GM18867 (cell line): ENCODE data around the gene ZNHIT1.

Experiments
- ATAC-seq: cut with Tn5 transposase; IDR thresholded peaks from one replicate; pipeline ENCODE4 v1.9.1; 2021; ENCODE audit warnings: mild to moderate bottlenecking, moderate library complexity; ENCODE audit not compliant: unreplicated experiment

Gene ZNHIT1

GRCh38 chr7:101216860-101217387, 1.0 kb upstream of the ZNHIT1 start:
- ATAC-seq: peak; percentile 32

DNA sequence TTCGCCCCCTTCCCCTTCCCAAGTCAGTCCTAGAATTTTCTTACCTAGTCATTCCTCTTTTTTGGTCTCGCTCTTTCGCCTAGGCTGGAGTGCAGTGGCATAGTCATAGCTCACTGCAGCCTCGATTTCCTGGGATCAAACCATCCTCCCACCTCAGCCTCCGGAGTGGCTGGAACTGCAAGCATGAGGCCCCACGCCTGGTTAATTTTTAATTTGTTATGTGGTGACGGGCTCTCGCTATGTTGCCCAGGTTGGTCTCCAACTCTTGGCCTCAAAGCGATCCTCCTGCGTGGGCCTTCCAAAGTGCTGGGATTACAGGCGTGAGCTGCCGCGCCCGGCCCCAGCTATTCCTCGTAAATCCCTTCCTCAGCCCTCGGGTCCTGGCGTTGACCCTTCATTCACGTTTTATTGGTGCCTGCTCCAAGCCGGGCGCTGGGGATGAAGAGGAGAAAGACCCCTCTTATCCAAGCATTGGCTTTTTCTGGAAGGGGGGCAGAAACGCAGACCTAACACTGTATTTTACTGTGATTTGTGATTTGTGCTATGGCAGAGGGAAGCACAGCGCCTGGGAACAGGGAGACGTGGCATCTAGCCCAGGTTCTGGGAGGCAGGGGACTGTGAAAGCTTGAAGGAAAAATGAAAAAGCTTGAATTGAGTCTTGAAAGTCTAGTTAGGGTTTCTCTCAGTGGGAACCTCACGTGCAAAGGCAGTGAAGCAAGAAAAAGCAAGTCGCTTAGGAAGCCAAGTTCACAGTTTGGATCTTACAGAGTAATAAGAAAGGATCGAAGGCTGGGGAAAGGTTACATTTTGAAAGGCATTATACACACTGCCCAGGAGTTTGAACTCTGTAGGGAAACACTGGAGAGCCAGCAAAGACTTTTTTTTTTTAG, 516 bp downstream of the ZNHIT1 start:
- ATAC-seq: no peak

- ATAC-seq: no peak
These were observed 2.3 kb downstream of the ZNHIT1 start for GRCh38 chr7:101220295-101220694.

GRCh38 chr7:101222275-101222830, 4.4 kb downstream of the ZNHIT1 start:
- no peak for ATAC-seq

DNA sequence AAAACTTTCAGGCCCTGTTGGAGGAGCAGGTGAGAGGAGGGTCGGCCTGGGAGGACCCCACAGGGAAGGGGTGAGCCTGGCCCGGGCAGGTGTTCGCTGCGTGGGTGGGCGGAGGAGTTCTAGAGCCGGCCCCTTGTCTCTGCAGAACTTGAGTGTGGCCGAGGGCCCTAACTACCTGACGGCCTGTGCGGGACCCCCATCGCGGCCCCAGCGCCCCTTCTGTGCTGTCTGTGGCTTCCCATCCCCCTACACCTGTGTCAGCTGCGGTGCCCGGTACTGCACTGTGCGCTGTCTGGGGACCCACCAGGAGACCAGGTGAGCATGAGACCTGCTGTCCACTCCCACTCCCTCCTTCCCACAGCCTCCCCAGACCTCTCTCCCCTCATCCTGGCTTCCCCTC, 5.6 kb downstream of the ZNHIT1 start:
- ATAC-seq: no peak

- no peak for ATAC-seq
These were observed 7.7 kb downstream of the ZNHIT1 start for GRCh38 chr7:101225650-101226049.

GRCh38 chr7:101226721-101227120, 8.8 kb downstream of the ZNHIT1 start:
- no peak for ATAC-seq

GRCh38 chr7:101231644-101232043, 13.7 kb downstream of the ZNHIT1 start:
- no peak for ATAC-seq

DNA sequence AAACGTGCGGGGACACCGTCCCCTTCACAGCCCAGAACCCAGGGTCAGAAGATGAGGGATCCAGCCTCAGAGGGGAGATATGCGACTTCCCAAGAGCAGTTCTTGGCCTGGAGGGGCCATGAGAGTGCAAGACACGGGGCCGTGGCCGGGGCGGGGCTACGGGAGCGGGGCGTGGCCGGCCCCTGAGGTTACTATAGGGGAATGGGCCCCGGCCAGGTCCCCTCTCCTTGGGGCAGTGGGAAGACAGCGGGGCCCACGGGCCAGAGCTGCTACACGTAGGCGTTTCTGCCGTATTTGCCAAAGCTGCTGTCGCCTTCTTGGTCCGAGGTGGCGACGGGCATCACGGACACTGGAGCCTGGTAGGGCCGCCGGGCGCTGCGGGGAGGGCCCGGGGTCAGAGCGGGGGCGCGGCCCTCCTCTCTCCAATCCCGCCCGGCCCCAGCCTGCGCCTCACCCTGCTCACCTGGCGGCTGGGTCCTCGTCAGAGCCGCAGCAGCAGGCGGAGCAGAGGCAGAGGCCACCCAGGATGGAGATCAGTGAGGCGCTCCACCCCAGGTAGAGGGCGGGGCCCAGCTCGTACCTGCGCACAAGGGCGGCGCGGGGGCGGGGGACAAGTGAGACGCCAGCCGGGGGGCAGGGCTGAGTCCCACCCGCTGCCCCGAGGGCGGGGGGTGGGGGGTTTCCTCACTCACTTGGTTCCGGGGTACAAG, 14.3 kb downstream of the ZNHIT1 start:
- ATAC-seq: no peak

DNA sequence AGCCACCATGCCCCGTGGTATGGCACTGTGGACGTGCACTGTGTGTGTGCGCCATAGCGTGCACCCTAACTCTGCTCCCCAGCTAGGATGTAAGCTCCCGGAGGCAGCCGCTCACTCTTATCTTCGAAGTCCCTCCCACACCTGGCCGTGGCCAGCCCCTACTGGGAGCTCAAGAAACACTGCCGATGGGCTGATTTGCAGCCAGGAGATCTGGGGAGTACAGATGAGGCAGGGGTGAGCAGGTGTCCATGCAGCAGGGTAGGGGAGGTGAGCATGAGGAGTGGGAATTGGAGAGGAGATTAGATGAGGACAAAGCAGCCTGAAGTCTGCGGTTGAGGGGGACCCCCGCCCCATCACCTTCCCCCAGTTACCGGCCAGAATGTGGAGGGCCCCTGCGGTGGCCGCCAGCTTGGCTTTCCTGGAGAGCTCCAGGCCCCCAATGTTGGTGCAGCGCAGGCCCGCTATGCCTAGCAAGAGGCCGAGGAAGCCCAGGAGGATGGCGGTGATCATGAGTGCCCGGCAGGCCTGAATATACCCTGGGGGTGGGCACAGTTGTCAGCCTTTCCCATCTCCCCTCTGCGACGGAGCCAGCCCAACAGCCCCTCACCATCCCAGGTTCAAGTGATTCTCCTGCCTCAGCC, 16.1 kb downstream of the ZNHIT1 start:
- ATAC-seq: no peak

DNA sequence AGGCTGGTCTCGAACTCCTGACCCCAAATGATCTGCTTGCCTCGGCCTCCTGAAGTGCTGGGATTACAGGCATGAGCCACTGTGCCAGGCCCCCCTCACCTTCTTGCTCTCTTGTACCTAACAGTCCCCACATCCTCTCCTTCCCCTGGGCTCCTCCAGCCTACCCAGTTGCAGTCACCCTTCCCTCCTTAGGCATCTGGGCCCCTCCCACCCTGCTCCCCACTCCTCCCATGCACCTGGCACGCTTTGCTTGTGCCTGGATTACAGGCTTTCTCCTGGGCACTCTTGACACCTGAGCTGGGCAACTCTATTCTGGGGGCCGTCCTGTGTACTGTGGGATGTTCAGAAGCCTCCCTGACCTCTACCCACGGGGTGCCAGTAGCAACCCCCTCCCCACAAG, 16.7 kb downstream of the ZNHIT1 start:
- ATAC-seq: no peak

DNA sequence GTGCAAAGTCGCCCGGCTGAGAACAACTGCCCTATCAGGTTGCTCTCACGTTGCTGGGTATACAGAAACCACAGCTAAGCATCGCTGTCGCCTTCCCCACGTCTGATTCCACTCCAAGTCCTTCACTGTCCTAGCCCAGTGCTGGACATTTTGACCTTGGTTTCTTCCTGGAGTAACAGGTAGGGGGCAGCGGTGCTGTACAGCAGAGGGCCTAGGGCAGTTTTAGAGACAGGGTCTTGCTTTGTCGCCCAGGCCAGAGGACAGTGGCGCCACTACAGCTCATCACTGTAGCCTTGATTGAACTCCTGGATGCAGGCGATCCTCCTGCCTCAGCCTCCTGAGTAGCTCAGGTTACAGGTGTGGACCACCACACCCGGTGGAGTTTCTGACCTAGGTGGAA, 17.1 kb downstream of the ZNHIT1 start:
- ATAC-seq: no peak

DNA sequence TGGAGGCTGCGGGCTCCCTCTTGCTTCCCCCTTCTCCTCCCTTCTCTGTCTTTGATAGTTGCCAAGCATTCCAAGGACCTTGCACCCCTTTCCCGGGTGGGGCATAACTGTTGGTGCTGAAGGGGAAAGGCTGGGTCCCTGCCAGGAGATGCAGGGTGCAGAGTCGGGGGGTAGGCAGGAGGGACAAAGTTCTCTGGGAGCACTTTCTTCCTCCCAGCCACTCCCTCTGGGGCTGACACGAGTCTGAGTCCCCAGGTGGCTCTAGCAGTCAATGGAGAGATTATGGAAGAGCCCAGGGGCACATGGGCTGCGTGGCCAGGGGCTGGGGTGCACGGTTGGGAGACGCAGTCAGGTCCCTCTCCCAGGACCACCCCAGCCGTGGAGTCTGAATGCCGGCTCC, 17.6 kb downstream of the ZNHIT1 start:
- no peak for ATAC-seq

- ATAC-seq: no peak
These were observed 18.4 kb downstream of the ZNHIT1 start for GRCh38 chr7:101236292-101236835.

DNA sequence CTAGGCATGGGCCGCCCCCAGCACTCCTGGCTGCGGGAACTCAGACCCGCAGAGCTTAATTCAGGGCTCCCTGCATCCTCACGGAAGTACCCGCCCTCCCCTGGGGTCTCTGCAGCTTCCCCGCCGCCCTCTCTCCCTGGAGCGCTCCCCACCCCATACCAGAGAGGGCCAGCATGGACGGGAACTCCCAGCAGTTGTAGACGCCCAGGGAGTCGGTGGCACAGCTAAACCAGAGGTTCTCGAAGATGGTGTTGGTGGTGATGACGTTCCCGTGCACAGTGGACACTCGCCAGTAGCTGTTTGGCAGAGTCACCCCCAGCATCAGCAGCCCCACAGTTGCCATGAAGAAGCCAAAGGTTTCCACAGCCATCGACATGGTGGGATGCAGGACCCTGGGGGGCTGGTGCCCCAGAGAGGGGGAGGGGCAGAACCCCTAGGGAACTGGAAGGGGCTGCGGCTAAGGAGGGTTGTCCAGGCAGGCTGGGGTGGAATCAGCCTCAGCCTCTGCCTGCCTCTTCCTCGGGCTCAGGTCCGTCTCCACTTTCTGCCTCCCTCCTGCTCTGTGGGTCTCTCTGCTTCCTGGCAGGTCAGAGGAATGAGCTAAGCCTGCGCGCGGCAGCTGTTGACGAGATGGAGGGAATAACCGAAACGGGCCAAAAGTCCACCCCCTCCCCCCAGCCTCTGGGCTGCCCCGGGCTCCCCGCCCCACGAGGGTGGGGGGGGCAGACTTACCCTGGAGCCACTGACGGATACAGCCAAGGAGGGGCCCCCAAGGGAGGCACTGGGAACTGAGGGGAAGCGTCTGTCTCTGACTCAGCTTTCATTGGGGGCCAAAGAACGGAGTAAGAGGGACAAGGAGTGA, 19.5 kb downstream of the ZNHIT1 start, which contains the start of gene CLDN15:
Gene CLDN15, minus strand, starts transcription at position 597 of the 862 bp plus-strand sequence. Its CDS starts 221 bp downstream, at position 376.
- no peak for ATAC-seq

DNA sequence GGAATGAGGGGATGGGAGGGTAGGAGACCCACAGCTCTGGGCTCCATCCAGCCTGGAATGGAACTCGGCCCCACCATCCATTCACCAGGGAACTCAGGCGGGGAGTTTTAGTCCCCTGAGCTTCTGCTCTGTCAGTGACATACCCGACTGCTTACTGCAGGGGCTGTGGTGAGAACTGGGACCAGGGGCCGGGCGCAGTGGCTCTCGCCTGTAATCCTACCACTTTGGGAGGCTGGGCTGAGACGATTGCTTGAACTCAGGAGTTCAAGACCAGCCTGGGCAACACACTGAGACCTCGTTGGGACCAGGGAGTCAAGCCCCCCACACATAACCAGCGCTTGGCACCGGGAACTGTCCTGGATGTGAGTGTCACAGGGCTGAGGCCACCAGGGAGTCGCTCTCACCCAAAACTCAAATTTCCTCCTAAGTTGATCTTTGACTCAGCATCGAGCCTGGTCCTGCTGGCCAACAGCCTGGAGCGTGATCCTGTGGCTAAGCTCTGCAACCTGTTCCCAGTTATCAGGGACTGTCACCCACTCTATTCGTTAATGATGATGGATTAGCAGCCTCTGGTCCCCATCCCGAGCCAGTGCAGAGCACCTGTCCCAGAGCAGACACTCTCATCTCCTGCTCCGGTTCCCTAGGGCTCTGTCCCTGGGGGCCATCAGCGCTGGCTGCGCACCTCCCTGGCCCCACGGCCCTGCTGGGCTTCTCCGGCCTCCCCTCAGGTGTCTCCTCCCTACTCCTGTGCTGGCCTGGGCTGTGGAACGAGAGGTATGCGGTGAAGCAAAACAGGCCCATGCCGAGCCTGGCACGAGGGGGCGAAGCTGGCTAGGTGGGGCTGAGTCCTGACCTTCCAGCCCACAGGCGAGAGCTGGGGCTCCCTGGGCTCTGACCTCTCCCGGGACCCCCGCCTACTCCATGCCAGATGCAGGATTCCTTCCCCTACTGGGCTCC, 20.5 kb downstream of the ZNHIT1 start:
- no peak for ATAC-seq

DNA sequence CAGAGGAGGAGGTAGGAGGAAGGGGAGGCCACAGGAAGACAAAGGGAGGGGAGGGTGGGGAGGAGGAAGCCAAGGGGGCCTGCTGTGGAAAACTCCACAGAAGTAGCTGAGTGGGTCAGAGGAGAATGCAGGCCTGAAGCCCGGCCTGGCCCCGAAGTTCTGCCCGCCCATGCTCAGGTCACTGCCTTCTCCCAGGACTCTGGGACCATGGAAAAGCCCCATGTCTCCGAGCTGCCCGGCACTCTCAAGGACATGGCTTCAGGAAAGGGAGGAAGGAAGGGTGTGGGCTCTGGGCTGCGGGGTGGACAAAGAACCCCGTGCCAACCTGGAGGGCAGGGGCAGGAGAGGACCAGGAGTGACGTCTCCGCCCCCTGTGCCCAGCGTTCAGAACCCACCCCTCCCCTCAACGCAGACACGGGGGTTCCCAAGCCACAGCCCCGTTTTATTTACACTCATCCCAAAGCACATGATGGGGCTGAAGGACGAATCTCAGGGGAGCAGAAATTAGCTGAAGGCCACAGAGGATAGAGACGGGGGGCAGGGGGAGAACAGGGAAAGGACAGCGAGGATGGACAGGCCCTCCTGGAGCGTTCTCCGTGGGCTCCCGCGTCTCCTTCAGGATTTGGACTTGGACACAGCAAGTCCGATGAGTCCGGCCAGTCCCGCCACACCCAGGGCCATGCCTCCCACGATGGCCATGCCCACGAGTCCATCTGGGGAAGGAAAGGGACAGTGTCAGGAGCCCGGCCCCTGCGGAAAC, 21.4 kb downstream of the ZNHIT1 start:
- no peak for ATAC-seq

GRCh38 chr7:101239951-101240220, 21.9 kb downstream of the ZNHIT1 start:
- no peak for ATAC-seq
